Neural crest cell (in vitro differentiated cells): ENCODE results near the gene AFDN. TPM values are rescaled to one million over a fixed set of nuclear protein-coding genes. Genes with fewer than 3 reads are reported as not detected.

Experiments used
- DNase-seq: peaks from one replicate; pipeline ENCODE4 v3.0.0; 2021; ENCODE audit warnings: low read depth, mixed read lengths, low spot score
- H3K27ac Mint-ChIP-seq: one replicate; pipeline ENCODE4 v1.8.0; 2021; ENCODE audit warnings: mild to moderate bottlenecking, mixed read lengths; ENCODE audit not compliant: unreplicated experiment
- H3K27me3 Mint-ChIP-seq: 2 replicates; pipeline ENCODE4 v1.8.0; 2021; ENCODE audit warnings: low read depth, mild to moderate bottlenecking, mixed read lengths
- H3K36me3 Mint-ChIP-seq: 2 replicates; pipeline ENCODE4 v1.8.0; 2021; ENCODE audit warnings: low read depth, mild to moderate bottlenecking, mixed read lengths
- H3K4me1 Mint-ChIP-seq: 2 replicates; pipeline ENCODE4 v1.8.0; 2021; ENCODE audit warnings: mixed read lengths
- H3K4me3 Mint-ChIP-seq: one replicate; pipeline ENCODE4 v1.8.0; 2021; ENCODE audit warnings: mild to moderate bottlenecking, mixed read lengths
- H3K9me3 Mint-ChIP-seq: 2 replicates; pipeline ENCODE4 v1.8.0; 2021; ENCODE audit warnings: mixed read lengths
- total RNA-seq: library from RNA; stranded (reverse); gene quantifications from 2 replicates; pipeline ENCODE4 v1.2.1, GENCODE V29; 2021
- TF ChIP-seq, protein P1 (sequence below): fragments of 200-600 bp; sonication (generic); conservative IDR thresholded peaks from 2 replicates; pipeline ENCODE4 v1.5.0; 2021; ENCODE audit warnings: antibody characterized with exemption, mild to moderate bottlenecking

Gene AFDN
- total RNA-seq, 1 donor from 2014 or later = 143 TPM

DNA sequence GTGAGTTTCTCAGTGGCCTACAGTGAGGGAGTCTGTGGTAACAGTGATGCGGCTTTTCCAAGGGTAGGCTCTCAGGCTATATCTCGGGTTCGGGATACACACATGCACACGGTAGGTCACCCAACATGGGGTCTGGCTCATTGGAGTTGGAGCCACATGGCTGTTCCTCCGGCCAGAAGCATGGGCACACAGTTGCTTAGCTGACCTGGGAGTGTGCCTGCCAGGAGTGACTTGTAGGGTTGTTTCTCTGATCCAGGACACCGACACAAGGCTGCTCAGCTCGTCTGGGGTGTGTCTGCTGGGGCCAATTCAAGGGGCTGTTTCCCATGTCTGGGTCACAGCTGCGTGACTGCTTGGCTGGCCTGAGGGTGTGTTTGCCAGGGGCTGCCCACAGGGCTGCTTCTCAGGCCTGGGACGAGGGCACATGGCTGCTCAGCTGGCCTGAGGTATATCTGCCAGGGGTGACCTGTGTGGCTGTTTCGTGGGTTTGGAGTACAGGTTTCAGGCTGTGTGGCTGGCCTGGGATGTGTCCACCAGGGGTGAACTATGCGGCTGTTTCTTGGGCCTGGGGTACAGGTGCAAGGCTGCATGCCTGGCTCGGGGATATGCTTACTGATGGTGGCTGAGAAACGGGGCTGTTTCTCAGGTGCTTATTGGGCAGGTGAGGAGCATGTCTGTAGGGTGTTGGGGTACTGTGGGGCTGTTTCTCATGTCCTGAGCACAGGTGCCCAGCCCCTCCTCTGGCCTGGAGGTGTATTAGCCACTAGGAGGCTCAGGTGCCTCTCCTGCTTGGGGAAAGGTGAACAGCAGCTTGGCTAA, 185.9 kb downstream of the AFDN start:
- Mint-ChIP-seq H3K27ac (no peak overlapping the region), H3K9me3 (peaks cover 26% of the 10 kb centered on the region), H3K36me3 (peaks cover 25% of the 10 kb centered on the region), H3K4me1 (no peaks in the 10 kb centered on the region), H3K27me3 (no peaks in the 10 kb centered on the region), H3K4me3 (no peak overlapping the region)
- DNase-seq = no peak
- TF ChIP-seq, protein P1, sequence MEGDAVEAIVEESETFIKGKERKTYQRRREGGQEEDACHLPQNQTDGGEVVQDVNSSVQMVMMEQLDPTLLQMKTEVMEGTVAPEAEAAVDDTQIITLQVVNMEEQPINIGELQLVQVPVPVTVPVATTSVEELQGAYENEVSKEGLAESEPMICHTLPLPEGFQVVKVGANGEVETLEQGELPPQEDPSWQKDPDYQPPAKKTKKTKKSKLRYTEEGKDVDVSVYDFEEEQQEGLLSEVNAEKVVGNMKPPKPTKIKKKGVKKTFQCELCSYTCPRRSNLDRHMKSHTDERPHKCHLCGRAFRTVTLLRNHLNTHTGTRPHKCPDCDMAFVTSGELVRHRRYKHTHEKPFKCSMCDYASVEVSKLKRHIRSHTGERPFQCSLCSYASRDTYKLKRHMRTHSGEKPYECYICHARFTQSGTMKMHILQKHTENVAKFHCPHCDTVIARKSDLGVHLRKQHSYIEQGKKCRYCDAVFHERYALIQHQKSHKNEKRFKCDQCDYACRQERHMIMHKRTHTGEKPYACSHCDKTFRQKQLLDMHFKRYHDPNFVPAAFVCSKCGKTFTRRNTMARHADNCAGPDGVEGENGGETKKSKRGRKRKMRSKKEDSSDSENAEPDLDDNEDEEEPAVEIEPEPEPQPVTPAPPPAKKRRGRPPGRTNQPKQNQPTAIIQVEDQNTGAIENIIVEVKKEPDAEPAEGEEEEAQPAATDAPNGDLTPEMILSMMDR = no peak

DNA sequence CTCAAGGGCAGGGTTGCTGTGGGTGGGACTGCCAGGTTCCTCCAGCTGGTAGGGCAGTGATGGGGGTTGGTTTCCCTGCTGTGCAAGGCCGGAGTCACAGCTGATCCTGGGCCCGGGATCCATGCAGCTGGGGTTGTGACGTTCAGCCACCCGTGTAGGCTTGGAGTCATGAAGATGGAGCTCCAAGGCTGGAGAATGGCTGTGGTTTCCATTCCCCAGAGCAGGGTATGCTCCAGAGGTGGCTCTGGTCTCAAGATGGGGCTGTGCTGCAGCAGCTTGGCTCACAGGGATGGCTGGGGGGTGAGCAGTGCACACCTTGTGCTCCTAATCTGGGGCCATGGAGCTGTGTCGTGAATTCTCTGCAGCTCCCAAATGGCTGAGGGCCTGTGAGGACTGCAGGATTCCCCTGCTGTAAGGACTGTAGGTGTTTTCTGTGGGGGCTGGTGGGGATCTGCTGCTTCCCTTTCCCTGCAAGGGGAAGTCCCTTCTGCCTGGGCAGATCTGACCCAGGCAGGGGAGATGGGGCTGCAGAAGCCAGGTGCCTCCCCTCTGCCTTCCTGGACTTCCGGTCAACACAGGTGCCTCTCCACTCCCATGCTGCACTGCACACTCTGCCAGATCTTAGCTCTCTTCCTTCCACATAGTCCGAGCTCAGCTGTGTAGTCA, 186.7 kb downstream of the AFDN start:
- DNase-seq = no peak
- Mint-ChIP-seq H3K27ac (no peak overlapping the region), H3K4me1 (no peaks in the 10 kb centered on the region), H3K4me3 (no peak overlapping the region), H3K27me3 (no peaks in the 10 kb centered on the region), H3K9me3 (peaks cover 21% of the 10 kb centered on the region), H3K36me3 (peaks cover 25% of the 10 kb centered on the region)
- TF ChIP-seq, protein P1 = no peak

DNA sequence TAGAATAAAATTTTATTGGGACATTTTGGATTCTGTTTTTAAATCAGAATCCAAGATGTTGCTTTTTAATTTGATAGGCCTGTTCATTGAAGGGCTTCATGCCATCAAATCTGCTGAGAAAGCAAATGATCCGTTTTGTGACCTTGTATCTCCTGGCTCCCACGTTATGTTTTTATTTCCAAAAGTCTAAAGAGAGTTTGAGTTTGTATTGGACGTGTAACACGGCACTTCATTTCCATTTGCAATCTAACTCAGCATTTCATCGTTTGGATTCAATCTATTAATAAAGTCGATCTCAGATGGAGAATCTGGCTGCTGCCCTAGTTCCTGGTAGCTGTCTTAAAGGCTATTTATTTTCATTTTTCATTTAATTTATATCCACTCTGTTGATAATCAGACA, 187.7 kb downstream of the AFDN start:
- H3K4me3 Mint-ChIP-seq = no peak overlapping the region

DNA sequence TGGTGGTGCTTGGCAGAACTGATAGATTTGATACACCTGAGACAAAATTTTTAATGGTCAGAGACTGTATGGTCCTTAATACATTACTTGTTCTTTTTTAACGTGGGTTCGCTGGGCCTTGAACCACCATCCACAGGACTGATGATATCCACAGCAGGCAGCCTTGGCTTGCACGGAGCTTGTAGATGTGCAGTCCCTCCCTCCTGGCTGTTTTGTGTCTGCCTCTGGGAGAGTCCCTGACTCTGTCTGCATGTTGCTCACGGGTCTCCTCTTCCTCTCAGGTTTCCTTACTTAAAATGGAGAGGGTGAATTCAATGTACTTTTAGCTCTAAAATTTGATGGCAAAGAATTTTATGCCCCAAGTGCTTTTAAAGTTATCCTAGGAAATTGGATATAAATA, 188.3 kb downstream of the AFDN start:
- no peaks in the 10 kb centered on the region for H3K4me1 Mint-ChIP-seq
- H3K27ac Mint-ChIP-seq = no peak overlapping the region
- no peak overlapping the region for H3K4me3 Mint-ChIP-seq
- H3K27me3 Mint-ChIP-seq = no peaks in the 10 kb centered on the region
- DNase-seq = no peak
- H3K36me3 Mint-ChIP-seq = peaks cover 23% of the 10 kb centered on the region
- H3K9me3 Mint-ChIP-seq = peaks cover 17% of the 10 kb centered on the region
- TF ChIP-seq, protein P1 = no peak

More for the DNA sequence above, 187.7 kb downstream of the AFDN start:
- Mint-ChIP-seq H3K27ac (no peak overlapping the region), H3K4me1 (no peaks in the 10 kb centered on the region), H3K27me3 (no peaks in the 10 kb centered on the region), H3K9me3 (peaks cover 17% of the 10 kb centered on the region), H3K36me3 (peaks cover 23% of the 10 kb centered on the region)
- TF ChIP-seq, protein P1 = no peak
- no peak for DNase-seq

DNA sequence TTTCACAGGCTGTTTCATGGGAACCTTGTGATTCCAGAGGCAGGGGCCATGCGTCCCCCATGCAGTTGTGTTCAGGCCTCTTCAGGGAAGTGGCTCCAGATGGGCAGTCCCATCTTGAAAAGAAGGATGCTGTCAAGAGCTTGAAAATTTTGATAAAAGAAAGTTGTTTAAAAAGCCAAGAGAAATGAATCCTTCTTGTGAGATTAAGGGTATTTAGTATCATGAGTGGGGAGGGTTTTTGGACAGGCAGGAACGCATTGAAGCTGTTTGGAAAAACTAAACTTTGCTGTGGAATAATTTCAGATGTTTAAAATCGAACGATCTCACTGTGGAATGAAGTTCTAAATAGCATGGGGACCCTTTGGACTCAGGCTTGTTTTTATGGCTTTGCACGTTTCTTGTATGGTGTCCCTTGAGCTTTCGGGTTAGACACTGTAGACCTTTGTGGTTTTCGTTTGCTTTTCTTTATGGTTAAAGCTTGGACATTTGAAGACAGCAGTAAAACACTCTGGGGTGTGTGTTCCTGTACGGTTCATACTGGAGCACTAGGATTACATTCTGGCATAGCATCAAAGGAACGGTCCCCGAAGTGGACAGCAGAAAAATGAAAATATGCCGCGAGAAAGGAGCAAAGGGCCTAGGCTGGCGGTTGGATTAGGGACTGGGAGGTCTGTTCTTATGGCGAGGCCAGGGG, 188.9 kb downstream of the AFDN start:
- H3K4me1 Mint-ChIP-seq = no peaks in the 10 kb centered on the region
- TF ChIP-seq, protein P1 = no peak
- H3K27ac Mint-ChIP-seq = no peak overlapping the region

More for the DNA sequence above, 188.9 kb downstream of the AFDN start:
- Mint-ChIP-seq H3K36me3 (peaks cover 18% of the 10 kb centered on the region), H3K4me3 (no peak overlapping the region), H3K27me3 (peaks cover 3% of the 10 kb centered on the region), H3K9me3 (peaks cover 12% of the 10 kb centered on the region)
- no peak for DNase-seq
